Fibroblast of skin of right quadriceps (primary cell): ENCODE results near the gene RAB11FIP3.
"Not testable (repeated sequence)": the region's sequence is repeated elsewhere in the genome, so short reads cannot be mapped to it uniquely, and the experiment has no call there.

ENCODE experiments used
- DNase-seq: peaks from one replicate; pipeline ENCODE4 v3.0.0-alpha.2; 2013

Gene RAB11FIP3

GRCh38 chr16:469459-469858 is 44.0 kb downstream of the RAB11FIP3 start:
- not testable (repeated sequence) for DNase-seq

- no peak for DNase-seq
Measured at GRCh38 chr16:470418-470817, 45.0 kb downstream of the RAB11FIP3 start.

GRCh38 chr16:471353-472198 is 46.1 kb downstream of the RAB11FIP3 start:
- peak; percentile 33 for DNase-seq

- no peak for DNase-seq
Measured at GRCh38 chr16:472199-472504, 46.7 kb downstream of the RAB11FIP3 start.

- DNase-seq, result no peak
Measured at GRCh38 chr16:473046-474043, 47.9 kb downstream of the RAB11FIP3 start.

- no peak for DNase-seq
Measured at GRCh38 chr16:474420-475122, 49.1 kb downstream of the RAB11FIP3 start.

GRCh38 chr16:476039-476438 is 50.6 kb downstream of the RAB11FIP3 start:
- DNase-seq, result no peak

- no peak for DNase-seq
Measured at GRCh38 chr16:477301-478157, 52.1 kb downstream of the RAB11FIP3 start.

- not testable (repeated sequence) for DNase-seq
Measured at GRCh38 chr16:478287-478686, 52.8 kb downstream of the RAB11FIP3 start.

- no peak for DNase-seq
Measured at GRCh38 chr16:482468-483185, 57.2 kb downstream of the RAB11FIP3 start.

GRCh38 chr16:483341-484075 is 58.1 kb downstream of the RAB11FIP3 start:
- DNase-seq, result no peak

GRCh38 chr16:489606-490005 is 64.2 kb downstream of the RAB11FIP3 start:
- no peak for DNase-seq

GRCh38 chr16:490768-491167 is 65.3 kb downstream of the RAB11FIP3 start:
- DNase-seq, result no peak

GRCh38 chr16:491220-491919 is 65.9 kb downstream of the RAB11FIP3 start:
- DNase-seq, result no peak

- no peak for DNase-seq
Measured at GRCh38 chr16:492211-492875, 66.9 kb downstream of the RAB11FIP3 start.

- DNase-seq, result not testable (repeated sequence)
Measured at GRCh38 chr16:494676-495075, 69.2 kb downstream of the RAB11FIP3 start.

- DNase-seq, result peak; percentile 23
Measured at GRCh38 chr16:495127-495748, 69.8 kb downstream of the RAB11FIP3 start.

- DNase-seq, result no peak
Measured at GRCh38 chr16:496097-496886, 70.8 kb downstream of the RAB11FIP3 start.
